HG03159 (cell line): ENCODE data around the gene SEL1L.
"Not testable (repeated sequence)": the region's sequence is repeated elsewhere in the genome, so short reads cannot be mapped to it uniquely, and the experiment has no call there.

Experiments
- ATAC-seq: cut with Tn5 transposase; IDR thresholded peaks from one replicate; pipeline ENCODE4 v1.9.1; 2021; ENCODE audit warnings: mild to moderate bottlenecking, moderate library complexity; ENCODE audit not compliant: unreplicated experiment

SEL1L gene

DNA sequence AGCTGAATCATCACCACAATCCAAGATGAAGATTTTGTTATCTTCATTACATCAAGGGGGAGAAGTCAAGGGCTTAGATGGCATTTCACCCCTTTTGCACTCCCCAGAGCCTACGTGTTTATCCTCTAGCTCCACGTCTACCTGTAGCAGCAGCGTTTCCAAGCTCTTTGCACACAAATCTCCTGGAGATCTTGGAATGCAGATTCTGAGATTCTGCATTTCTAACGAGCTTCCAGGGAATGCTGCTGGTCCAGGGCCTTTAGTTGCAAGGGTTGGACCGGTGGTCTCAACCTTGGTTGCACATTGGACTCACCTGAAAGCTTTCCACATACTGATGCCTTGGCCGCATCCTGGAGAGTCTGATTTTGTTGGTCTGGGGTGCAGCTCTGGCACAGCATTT, 84.1 kb downstream of the SEL1L start:
- ATAC-seq, result no peak

DNA sequence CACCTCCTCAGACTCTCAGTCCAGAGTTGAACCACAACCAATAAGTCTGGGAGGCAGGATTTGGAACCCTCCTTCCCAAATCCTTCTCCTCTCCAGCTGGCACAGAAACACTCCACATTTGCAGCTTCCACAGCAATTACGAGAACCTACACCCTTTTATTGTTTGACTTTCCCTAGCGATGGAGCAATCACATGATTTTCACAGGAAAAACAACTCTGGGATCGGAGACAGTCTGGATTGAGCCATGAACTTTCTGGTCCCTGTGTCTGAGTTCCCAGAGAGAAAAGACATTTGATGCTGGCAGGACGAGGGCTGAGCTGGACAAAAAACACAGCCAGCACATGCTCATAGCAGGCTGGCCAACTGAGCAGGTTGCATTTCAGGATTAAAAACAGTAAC, 84.5 kb downstream of the SEL1L start:
- no peak for ATAC-seq

GRCh38 chr14:81447021-81447764, 86.5 kb downstream of the SEL1L start:
- no peak for ATAC-seq

DNA sequence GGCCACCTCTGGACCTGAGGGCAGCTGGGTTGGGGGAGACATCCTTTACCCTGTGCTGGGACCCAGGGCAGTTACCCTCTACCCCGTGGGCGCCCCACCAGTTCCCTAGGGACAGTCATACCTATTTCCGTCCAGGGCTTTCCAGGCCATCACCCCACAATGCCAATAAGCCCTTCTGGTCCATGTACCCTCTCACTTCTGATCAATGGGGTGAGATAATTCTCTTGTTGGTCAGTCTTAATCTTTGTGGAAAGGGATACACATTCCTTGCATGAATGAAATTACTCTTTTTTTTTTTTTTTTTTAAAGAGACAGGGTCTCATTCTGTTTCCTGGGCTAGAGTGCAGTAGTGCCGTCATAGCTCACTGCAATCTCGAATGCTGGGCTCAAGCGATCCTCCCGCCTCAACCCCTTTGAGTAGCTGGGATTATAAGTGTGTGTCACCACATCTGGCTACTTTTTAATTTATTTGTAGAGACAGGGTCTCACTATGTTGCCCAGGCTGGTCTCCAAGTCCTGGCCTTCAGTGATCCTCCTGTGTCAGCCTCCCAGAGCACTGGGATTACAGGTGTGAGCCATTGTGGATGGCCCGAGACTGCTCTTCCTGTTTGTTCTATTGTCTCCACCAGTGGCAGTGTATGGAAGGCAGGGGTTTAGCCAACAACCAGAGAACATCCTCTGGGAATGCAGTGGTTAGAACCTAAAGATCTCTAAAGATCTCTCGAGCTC, 87.2 kb downstream of the SEL1L start:
- no peak for ATAC-seq

- ATAC-seq, result no peak
These were observed 92.0 kb downstream of the SEL1L start for GRCh38 chr14:81441626-81442134.

GRCh38 chr14:81440041-81440440, 93.6 kb downstream of the SEL1L start:
- ATAC-seq, result no peak

GRCh38 chr14:81437244-81437643, 96.4 kb downstream of the SEL1L start:
- ATAC-seq, result no peak

- peak; percentile 63 for ATAC-seq
These were observed 97.1 kb downstream of the SEL1L start for GRCh38 chr14:81436296-81437138.

- peak; percentile 40 for ATAC-seq
These were observed 98.0 kb downstream of the SEL1L start for GRCh38 chr14:81435391-81436295.

- ATAC-seq, result no peak
These were observed 98.6 kb downstream of the SEL1L start for GRCh38 chr14:81435048-81435390.

GRCh38 chr14:81434230-81434629, 99.4 kb downstream of the SEL1L start:
- ATAC-seq, result no peak

DNA sequence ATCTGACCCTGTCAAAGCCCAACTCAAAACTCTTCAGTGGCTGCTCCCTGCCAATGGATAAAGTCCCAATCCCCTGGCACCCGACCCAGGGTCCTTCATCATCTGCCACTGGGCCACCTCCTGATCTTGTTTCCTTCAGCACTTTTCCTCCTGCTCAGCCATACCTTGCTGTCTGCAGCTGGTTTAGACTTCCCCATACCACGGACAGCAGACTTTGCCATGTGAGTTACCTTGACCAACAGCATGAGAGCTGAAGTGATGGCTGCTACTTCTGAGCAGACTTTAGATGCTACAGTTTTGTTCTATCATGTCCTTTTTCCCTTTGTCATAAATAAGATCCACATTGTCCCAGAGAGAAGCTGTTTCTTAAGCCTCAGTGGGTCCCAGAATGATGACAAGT, 100.3 kb downstream of the SEL1L start:
- no peak for ATAC-seq

- no peak for ATAC-seq
These were observed 101.4 kb downstream of the SEL1L start for GRCh38 chr14:81432219-81432661.

GRCh38 chr14:81430235-81430634, 103.4 kb downstream of the SEL1L start:
- ATAC-seq, result no peak

DNA sequence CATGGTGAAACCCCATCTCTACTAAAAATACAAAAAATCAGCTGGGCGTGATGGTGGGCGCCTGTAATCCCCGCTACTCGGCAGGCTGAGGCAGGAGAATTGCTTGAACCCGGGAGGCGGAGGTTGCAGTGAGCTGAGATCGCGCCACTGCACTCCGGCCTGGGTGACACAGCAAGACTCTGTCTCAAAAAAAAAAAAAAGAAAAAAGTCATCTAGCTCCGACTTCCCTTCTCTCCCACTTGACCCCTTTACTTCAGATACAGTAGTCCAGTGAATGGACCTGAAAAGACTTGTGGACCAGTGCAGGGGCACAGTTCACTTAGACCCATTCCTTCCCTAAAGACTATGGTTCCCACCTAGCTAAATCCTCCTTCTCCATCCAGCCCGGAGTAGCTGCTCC, 103.9 kb downstream of the SEL1L start:
- ATAC-seq, result not testable (repeated sequence)

DNA sequence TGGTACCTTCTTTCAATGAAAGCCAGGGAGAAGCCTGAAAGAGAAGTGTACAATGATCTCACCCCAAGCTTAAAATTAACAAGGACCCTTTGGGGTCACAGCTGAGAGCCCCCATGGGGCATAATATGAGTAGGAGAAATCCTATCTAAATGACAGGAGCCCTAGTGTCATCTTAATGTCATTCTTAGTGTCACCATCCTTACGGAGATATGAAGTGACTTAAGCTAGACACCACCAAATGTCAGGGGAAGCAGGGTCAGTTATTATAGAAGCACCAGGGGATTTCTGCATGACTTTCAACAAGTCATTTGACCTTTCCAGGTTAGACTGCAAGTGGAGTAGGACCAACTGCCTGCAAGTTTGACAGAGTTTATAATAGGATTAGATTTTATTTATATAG, 104.6 kb downstream of the SEL1L start:
- ATAC-seq, result no peak

DNA sequence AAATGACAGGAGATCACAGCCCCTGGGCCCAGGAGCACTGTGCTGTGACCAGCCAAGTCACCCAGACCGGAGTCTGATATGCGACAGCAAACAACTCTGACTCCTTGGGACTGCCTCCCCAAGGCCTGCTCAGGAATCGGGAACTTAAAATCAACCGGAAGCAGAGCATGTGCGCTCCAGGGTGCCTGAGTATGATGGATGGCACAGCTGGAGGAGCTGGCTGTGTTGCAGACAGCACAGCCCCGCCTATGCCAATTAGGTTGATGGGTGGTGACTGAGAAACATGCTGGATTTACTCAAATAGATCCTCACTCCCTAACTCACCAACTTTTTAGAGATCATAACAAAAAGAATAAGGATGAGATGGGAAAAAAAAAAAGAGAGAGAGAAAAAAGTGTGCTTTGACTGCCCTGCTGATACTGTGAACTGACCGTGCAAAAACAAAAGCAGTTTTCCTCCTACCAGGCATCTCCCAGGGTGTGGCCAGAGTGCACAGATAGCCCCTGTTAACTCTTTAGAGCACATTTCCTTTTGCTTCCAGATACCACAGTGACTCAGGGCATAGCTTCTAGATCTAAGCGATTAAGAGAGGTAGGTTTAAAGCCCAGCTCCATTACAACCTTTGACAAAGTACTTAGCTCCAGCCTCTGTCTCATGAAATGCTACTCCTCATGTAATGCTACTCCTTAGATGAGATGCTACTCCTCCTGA, 106.2 kb downstream of the SEL1L start:
- no peak for ATAC-seq

DNA sequence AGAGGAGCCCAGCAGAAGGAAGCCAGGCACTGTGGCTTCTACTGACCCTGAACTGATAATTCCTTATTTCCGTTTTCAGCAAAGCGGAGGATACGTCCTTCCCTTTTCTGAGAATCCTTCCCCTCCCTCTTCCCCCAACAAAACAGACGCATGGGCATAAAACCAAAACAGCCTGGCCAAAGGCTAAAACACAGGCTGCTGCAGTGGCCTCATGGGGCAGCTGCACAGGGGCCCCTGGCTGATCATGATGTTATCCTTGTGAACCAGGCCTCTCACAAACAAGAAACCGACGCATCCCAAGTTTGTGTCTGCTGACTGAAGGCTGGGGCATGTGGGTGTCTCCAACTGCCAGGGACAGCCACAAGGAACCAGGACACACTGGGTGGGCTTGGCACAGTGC, 110.1 kb downstream of the SEL1L start:
- ATAC-seq, result no peak
